Measurements from ENCODE around the gene C3orf80. TPM values are rescaled to one million over a fixed set of nuclear protein-coding genes. Genes with fewer than 3 reads are reported as not detected.

C3orf80 gene
- total RNA-seq, 1 experiment from 2014 or later: 0.66 TPM

- TF ChIP-seq ATF2 (CRISPR knock-in tag; IDR thresholded peaks at IDR 0.05; ENCODE audit: borderline replicate concordance, low read depth): no peak
- TF ChIP-seq AR (CRISPR knock-in tag; IDR thresholded peaks at IDR 0.05): no peak
- TF ChIP-seq ARID4B (CRISPR knock-in tag; IDR thresholded peaks at IDR 0.05; ENCODE audit: borderline replicate concordance): no peak
- TF ChIP-seq IRF1 (CRISPR knock-in tag; IDR thresholded peaks at IDR 0.05): no peak
Measured at GRCh38 chr3:160224256-160224655, 966 bp upstream of the C3orf80 start (continued).

- H3K4me3 Mint-ChIP-seq: peak overlapping the region; percentile 83
- POLR2A ChIA-PET: interaction anchor here (0.9 kb wide), 2 partner anchors 10 to 224 kb away, joined by 3 read pairs; partner anchors contain the start of gene TRIM59
- H3K27ac Mint-ChIP-seq: no peak overlapping the region
- peaks cover 17% of the 10 kb centered on the region for H3K4me1 Mint-ChIP-seq
- ATAC-seq (peak; percentile 8), DNase-seq (ENCODE audit: low spot score) (peak; percentile 16)
- peaks cover 73% of the 10 kb centered on the region for H3K27me3 Mint-ChIP-seq (ENCODE audit: low read depth)
- CTCF ChIA-PET: interaction anchor here (1.1 to 2.8 kb wide), 5 partner anchors 10 to 192 kb away, joined by 3 to 9 read pairs (median 6); no protein-coding TSS in a partner anchor
- H3K36me3 Mint-ChIP-seq: no peaks in the 10 kb centered on the region
- no peaks in the 10 kb centered on the region for H3K9me3 Mint-ChIP-seq
- TF ChIP-seq CDX4 (CRISPR knock-in tag; IDR thresholded peaks at IDR 0.05; ENCODE audit: borderline replicate concordance) (no peak), E2F5 (CRISPR knock-in tag; IDR thresholded peaks at IDR 0.05) (no peak), SOX15 (CRISPR knock-in tag; IDR thresholded peaks at IDR 0.05) (no peak), MXD4 (CRISPR knock-in tag; IDR thresholded peaks at IDR 0.05; ENCODE audit: borderline replicate concordance) (no peak), TP53 (CRISPR knock-in tag; IDR thresholded peaks at IDR 0.05) (no peak), STAT6 (CRISPR knock-in tag; conservative IDR thresholded peaks at IDR 0.05; ENCODE audit: low read depth) (no peak), NR3C1 (CRISPR knock-in tag; conservative IDR thresholded peaks at IDR 0.05; ENCODE audit: low read depth) (no peak), ZNF263 (CRISPR knock-in tag; IDR thresholded peaks at IDR 0.05; ENCODE audit: low read depth) (no peak), RORB (CRISPR knock-in tag; IDR thresholded peaks at IDR 0.05) (no peak), ELF4 (CRISPR knock-in tag; IDR thresholded peaks at IDR 0.05; ENCODE audit: low read depth) (no peak), CREB1 (CRISPR knock-in tag; IDR thresholded peaks at IDR 0.05) (no peak), PRDM15 (CRISPR knock-in tag; IDR thresholded peaks at IDR 0.05) (no peak), TCF7 (CRISPR knock-in tag; IDR thresholded peaks at IDR 0.05; ENCODE audit: low read depth) (no peak), NFE2L1 (CRISPR knock-in tag; IDR thresholded peaks at IDR 0.05) (no peak)
Measured at GRCh38 chr3:160224811-160225175, 429 bp upstream of the C3orf80 start.

Data from WTC11 (cell line).